ENCODE results near the gene NFAM1. TPM values are rescaled to one million over a fixed set of nuclear protein-coding genes. Genes with fewer than 3 reads are reported as not detected.

NFAM1 gene
- total RNA-seq, 2 donors from 2014 or later = 0.19 to 0.31 TPM

- DNase-seq (no peak), ATAC-seq (replicated peaks in 1 of 2) (no peak)
- Mint-ChIP-seq H3K27me3 (ENCODE audit: low read depth) (no peaks in the 10 kb centered on the region), H3K27ac (no peak overlapping the region), H3K9me3 (no peaks in the 10 kb centered on the region), H3K4me1 (ENCODE audit: low read depth) (no peaks in the 10 kb centered on the region), H3K4me3 (no peak overlapping the region), H3K36me3 (ENCODE audit: insufficient read depth in 2 of 2) (no peaks in the 10 kb centered on the region)
Observed at GRCh38 chr22:42417645-42418305, 14.4 kb downstream of the NFAM1 start.

DNA sequence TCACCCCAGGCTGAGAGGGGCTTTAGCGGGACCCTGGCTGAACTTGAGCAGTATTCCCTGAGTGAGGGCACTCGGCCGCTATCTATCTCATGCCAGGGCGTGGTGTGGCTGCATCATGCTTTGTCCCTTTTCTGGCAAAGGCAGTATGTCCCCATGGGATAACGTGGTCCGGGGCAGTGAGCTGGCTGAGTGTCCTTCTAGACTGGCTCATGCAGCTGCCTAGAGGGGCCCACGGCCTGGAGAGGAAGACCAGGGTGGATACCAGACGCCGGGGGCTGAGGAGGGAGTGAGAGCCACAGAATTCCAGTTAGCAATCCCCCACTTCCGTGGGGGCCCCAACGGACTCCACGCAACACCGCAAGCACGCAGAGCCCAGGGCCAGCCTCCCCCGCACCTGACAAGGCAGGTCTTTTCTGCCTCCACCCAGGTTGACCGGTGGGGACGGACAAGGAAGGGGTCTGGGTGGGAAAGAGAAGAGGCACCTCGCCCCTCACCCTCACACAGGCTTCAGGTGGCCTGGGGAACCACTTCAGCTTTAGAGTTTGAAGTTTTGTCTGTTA lies 15.5 kb downstream of the NFAM1 start:
- H3K9me3 Mint-ChIP-seq = no peaks in the 10 kb centered on the region
- DNase-seq (no peak), ATAC-seq (replicated peaks in 1 of 2) (no peak)
- no peak overlapping the region for H3K27ac Mint-ChIP-seq
- no peaks in the 10 kb centered on the region for H3K4me1 Mint-ChIP-seq (ENCODE audit: low read depth)
- no peaks in the 10 kb centered on the region for H3K36me3 Mint-ChIP-seq (ENCODE audit: insufficient read depth in 2 of 2)
- no peaks in the 10 kb centered on the region for H3K27me3 Mint-ChIP-seq (ENCODE audit: low read depth)
- H3K4me3 Mint-ChIP-seq = no peak overlapping the region

- Mint-ChIP-seq H3K9me3 (no peaks in the 10 kb centered on the region), H3K36me3 (ENCODE audit: insufficient read depth in 2 of 2) (no peaks in the 10 kb centered on the region), H3K4me1 (ENCODE audit: low read depth) (no peaks in the 10 kb centered on the region), H3K4me3 (no peak overlapping the region), H3K27ac (no peak overlapping the region), H3K27me3 (ENCODE audit: low read depth) (no peaks in the 10 kb centered on the region)
- ATAC-seq (replicated peaks in 1 of 2) = no peak
- DNase-seq = no peak
Observed at GRCh38 chr22:42414565-42415303, 17.5 kb downstream of the NFAM1 start.

DNA sequence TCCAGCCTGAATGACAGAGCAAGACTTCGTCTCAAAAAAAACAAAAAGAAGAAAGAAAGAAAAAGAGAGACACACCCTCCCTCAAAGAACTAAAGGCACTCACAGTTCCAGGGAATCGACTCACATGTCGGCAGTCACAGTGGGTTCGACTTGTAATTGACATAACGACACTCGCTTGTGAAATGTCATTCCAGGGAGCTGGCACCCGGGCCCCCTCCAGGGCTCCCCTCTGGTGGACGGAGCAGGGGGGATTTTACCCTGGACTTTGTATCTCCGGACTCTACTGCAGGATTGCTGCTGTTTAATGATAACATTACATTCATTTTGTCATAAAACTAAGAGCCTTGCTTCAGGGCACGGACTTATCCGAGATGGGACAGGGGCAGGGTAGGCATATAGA lies 18.2 kb downstream of the NFAM1 start:
- H3K9me3 Mint-ChIP-seq = no peaks in the 10 kb centered on the region
- ATAC-seq (replicated peaks in 1 of 2) = no peak
- H3K27ac Mint-ChIP-seq = no peak overlapping the region
- no peaks in the 10 kb centered on the region for H3K27me3 Mint-ChIP-seq (ENCODE audit: low read depth)
- H3K4me1 Mint-ChIP-seq (ENCODE audit: low read depth) = no peaks in the 10 kb centered on the region
- no peak overlapping the region for H3K4me3 Mint-ChIP-seq
- no peaks in the 10 kb centered on the region for H3K36me3 Mint-ChIP-seq (ENCODE audit: insufficient read depth in 2 of 2)
- DNase-seq = no peak

DNA sequence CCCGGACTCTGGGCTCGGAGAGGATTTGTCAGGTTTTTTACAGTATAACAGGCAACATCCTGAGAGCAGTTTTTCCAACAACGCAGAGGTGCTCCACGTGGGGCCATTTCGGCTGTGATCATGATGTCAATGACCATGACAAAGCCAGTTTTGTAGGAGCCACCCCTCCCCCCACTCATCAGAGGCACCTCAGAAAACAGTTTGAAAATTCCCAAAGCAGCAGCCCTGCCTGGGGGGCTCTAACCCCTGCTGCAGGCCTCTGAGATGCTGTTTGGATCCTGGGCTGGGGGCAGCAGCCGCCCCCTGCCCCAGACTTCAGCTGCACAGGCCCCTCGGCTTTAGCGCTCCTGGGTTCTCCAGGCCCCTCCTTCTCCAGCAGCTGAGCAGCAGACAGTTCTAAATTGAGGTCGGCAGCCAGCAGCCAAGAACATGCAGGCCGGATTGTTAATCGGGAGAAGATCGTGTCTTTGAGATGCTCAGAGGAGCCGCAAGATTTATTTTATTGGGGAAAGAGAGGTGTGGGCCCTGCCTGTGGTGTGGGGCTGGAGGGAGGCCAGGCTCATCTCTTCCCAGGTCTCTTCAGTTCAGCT lies 19.4 kb downstream of the NFAM1 start:
- Mint-ChIP-seq H3K27me3 (ENCODE audit: low read depth) (no peaks in the 10 kb centered on the region), H3K4me1 (ENCODE audit: low read depth) (no peaks in the 10 kb centered on the region), H3K9me3 (no peaks in the 10 kb centered on the region), H3K27ac (no peak overlapping the region), H3K36me3 (ENCODE audit: insufficient read depth in 2 of 2) (no peaks in the 10 kb centered on the region), H3K4me3 (no peak overlapping the region)
- ATAC-seq (replicated peaks in 1 of 2) (no peak), DNase-seq (no peak)

GRCh38 chr22:42410708-42411107 lies 21.5 kb downstream of the NFAM1 start:
- Mint-ChIP-seq H3K27ac (no peak overlapping the region), H3K4me3 (no peak overlapping the region), H3K9me3 (no peaks in the 10 kb centered on the region), H3K4me1 (ENCODE audit: low read depth) (no peaks in the 10 kb centered on the region), H3K36me3 (ENCODE audit: insufficient read depth in 2 of 2) (no peaks in the 10 kb centered on the region), H3K27me3 (ENCODE audit: low read depth) (no peaks in the 10 kb centered on the region)
- ATAC-seq (replicated peaks in 1 of 2) (no peak), DNase-seq (no peak)

GRCh38 chr22:42408810-42409529 lies 23.2 kb downstream of the NFAM1 start:
- Mint-ChIP-seq H3K9me3 (no peaks in the 10 kb centered on the region), H3K4me1 (ENCODE audit: low read depth) (no peaks in the 10 kb centered on the region), H3K27me3 (ENCODE audit: low read depth) (no peaks in the 10 kb centered on the region), H3K36me3 (ENCODE audit: insufficient read depth in 2 of 2) (no peaks in the 10 kb centered on the region), H3K4me3 (no peak overlapping the region), H3K27ac (no peak overlapping the region)
- no peak for DNase-seq
- no peak for ATAC-seq (replicated peaks in 1 of 2)

DNA sequence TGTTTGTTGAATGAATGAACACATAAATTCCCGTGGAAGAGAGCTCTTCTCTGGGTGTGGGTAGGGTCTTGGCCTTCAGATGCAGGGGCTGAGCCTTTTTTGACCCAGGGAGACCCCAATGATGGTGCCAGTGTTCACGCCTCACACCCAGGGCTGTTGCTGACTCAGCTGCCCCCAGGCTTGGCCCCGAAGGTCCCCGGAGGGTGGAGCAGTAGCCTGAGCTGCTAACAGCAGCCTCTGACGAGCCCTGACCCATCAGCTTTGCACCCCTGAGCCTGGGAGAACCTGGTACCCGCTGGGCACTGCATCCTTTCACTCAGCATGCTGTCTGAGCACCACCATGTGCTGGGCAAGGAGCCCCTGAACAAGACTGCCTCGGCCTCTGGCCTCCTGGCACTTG lies 23.9 kb downstream of the NFAM1 start:
- DNase-seq (no peak), ATAC-seq (replicated peaks in 1 of 2) (no peak)
- Mint-ChIP-seq H3K27me3 (ENCODE audit: low read depth) (no peaks in the 10 kb centered on the region), H3K4me3 (no peak overlapping the region), H3K9me3 (no peaks in the 10 kb centered on the region), H3K27ac (no peak overlapping the region), H3K36me3 (ENCODE audit: insufficient read depth in 2 of 2) (no peaks in the 10 kb centered on the region), H3K4me1 (ENCODE audit: low read depth) (no peaks in the 10 kb centered on the region)

- no peak for DNase-seq
- no peaks in the 10 kb centered on the region for H3K4me1 Mint-ChIP-seq (ENCODE audit: low read depth)
- no peak for ATAC-seq (replicated peaks in 1 of 2)
- H3K4me3 Mint-ChIP-seq = no peak overlapping the region
- no peak overlapping the region for H3K27ac Mint-ChIP-seq
- no peaks in the 10 kb centered on the region for H3K27me3 Mint-ChIP-seq (ENCODE audit: low read depth)
- H3K36me3 Mint-ChIP-seq (ENCODE audit: insufficient read depth in 2 of 2) = no peaks in the 10 kb centered on the region
- H3K9me3 Mint-ChIP-seq = no peaks in the 10 kb centered on the region
Observed at GRCh38 chr22:42404266-42404665, 27.9 kb downstream of the NFAM1 start.

DNA sequence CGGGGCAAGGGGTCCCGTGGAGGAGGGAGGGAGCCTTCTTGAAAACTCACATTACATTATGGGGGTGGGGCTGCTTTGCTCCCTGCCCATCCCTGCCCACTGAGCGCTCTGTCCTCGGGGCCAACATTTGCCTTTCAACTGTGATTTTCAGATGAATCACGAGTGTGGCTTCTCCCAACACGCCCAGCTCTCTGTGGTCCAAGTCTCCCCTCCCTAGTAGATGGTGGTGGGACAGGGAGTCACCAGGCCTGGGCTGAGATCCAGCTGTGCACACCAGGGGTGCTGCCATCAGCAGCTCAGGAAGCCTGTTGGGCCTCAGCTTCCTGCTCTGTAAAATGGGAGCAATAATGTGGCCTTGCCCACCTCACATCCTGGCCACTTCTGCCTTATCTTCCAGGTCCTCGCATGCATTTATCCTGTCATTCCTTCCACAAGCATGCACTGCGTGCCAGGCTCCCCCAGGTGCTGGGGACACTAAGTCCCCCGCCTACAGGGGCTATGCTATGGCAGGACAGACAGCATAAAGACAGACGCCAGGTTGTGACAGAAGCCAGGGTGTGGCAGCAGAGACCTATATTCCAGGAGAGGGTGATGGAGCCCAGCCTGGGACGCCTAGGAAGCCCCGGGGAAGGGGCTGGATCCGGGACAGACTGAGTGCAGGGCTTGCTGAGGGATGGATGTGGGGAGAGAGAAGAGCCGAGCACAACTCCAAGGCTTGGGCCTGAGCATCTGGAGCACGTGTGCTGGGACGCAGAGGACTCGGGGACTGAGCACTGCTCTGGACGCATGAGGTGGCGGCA lies 30.5 kb downstream of the NFAM1 start:
- Mint-ChIP-seq H3K27me3 (ENCODE audit: low read depth) (no peaks in the 10 kb centered on the region), H3K9me3 (no peaks in the 10 kb centered on the region), H3K4me3 (no peak overlapping the region), H3K4me1 (ENCODE audit: low read depth) (no peaks in the 10 kb centered on the region), H3K36me3 (ENCODE audit: insufficient read depth in 2 of 2) (no peaks in the 10 kb centered on the region), H3K27ac (no peak overlapping the region)
- ATAC-seq (replicated peaks in 1 of 2) (no peak), DNase-seq (no peak)

DNA sequence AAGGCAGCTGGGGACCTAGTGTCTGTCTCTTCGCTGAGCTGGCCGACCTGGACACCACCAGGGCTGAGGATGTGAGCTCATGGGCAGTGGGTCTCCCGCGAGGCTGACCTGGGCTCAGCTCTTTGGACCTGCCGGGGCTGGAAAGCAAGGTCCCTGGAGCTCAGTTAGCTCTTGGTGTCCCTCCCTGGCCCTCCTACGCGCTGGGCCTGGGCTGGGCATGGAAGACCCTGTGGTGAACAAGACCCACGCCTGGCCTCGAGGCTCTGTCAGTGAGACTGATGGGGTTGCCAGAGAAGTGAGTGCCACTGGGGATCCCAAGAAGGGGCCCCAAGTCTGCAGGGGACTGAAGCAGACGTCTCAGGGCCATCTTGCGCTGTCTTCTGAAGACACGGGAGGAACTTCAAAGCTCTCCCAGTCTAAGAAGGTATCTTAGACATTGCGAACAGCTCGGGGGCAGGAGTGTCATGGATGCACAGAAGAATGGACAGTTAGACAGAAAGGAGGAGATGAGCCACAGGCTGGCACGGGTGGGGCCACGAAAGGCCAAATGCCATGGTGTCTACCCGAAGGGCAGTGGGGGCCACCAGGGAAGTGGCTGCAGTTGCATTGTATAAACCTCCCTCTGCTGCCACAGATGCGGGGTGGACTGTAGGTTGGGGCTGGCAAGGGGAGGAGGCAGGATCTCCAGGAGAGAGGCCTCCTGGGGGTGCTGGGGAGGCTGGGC lies 31.2 kb downstream of the NFAM1 start:
- Mint-ChIP-seq H3K36me3 (ENCODE audit: insufficient read depth in 2 of 2) (no peaks in the 10 kb centered on the region), H3K4me3 (no peak overlapping the region), H3K9me3 (no peaks in the 10 kb centered on the region), H3K4me1 (ENCODE audit: low read depth) (no peaks in the 10 kb centered on the region), H3K27me3 (ENCODE audit: low read depth) (no peaks in the 10 kb centered on the region), H3K27ac (no peak overlapping the region)
- no peak for ATAC-seq (replicated peaks in 1 of 2)
- no peak for DNase-seq

Measured in activated T-cell treated with anti-CD3 and anti-CD28 coated beads, Interleukin-2, amount 50 U/mL, for 72 hours (primary cell).